ENCODE measurements around the gene TTN. TPM values are rescaled to one million over a fixed set of nuclear protein-coding genes. Genes with fewer than 3 reads are reported as not detected.

The TTN gene
- total RNA-seq, 1 donor from 2014 or later, result 2.0 TPM

GRCh38 chr2:178845566-178846457, 38.6 kb upstream of the TTN start:
- intact Hi-C loops (cut with DNase I), result no loop called here
- no peaks in the 10 kb centered on the region for H3K9me3 ChIP-seq
- no peak overlapping the region for H3K27ac ChIP-seq
- no peak overlapping the region for H3K4me3 ChIP-seq
- no peak for DNase-seq (ENCODE audit: extremely low spot score in 2 of 2)
- TF ChIP-seq POLR2AphosphoS5 (IDR thresholded peaks at IDR 0.05; ENCODE audit: insufficient read depth in 1 of 2, low read depth in 1 of 2), result no peak
- no peak for TF ChIP-seq POLR2A (IDR thresholded peaks at IDR 0.05)
- no peak for TF ChIP-seq CTCF (IDR thresholded peaks at IDR 0.05)
- no peaks in the 10 kb centered on the region for H3K27me3 ChIP-seq
- no peaks in the 10 kb centered on the region for H3K36me3 ChIP-seq
- no peaks in the 10 kb centered on the region for H3K4me1 ChIP-seq

GRCh38 chr2:178844701-178845100, 37.5 kb upstream of the TTN start:
- Histone ChIP-seq H3K4me1 (no peaks in the 10 kb centered on the region), H3K27me3 (no peaks in the 10 kb centered on the region), H3K36me3 (no peaks in the 10 kb centered on the region), H3K27ac (no peak overlapping the region), H3K9me3 (no peaks in the 10 kb centered on the region), H3K4me3 (no peak overlapping the region)
- no peak for DNase-seq (ENCODE audit: extremely low spot score in 2 of 2)
- intact Hi-C loops (cut with DNase I), result no loop called here
- TF ChIP-seq POLR2AphosphoS5 (IDR thresholded peaks at IDR 0.05; ENCODE audit: insufficient read depth in 1 of 2, low read depth in 1 of 2) (no peak), POLR2A (IDR thresholded peaks at IDR 0.05) (no peak), CTCF (IDR thresholded peaks at IDR 0.05) (no peak)

GRCh38 chr2:178844269-178844668, 37.0 kb upstream of the TTN start:
- Histone ChIP-seq H3K4me3 (no peak overlapping the region), H3K27me3 (no peaks in the 10 kb centered on the region), H3K9me3 (no peaks in the 10 kb centered on the region), H3K36me3 (no peaks in the 10 kb centered on the region), H3K4me1 (no peaks in the 10 kb centered on the region), H3K27ac (no peak overlapping the region)
- no peak for TF ChIP-seq POLR2AphosphoS5 (IDR thresholded peaks at IDR 0.05; ENCODE audit: insufficient read depth in 1 of 2, low read depth in 1 of 2)
- TF ChIP-seq POLR2A (IDR thresholded peaks at IDR 0.05), result no peak
- TF ChIP-seq CTCF (IDR thresholded peaks at IDR 0.05), result no peak
- no peak for DNase-seq (ENCODE audit: extremely low spot score in 2 of 2)
- intact Hi-C loops (cut with DNase I), result no loop called here

- Histone ChIP-seq H3K4me1 (no peaks in the 10 kb centered on the region), H3K36me3 (no peaks in the 10 kb centered on the region), H3K4me3 (no peak overlapping the region), H3K27ac (no peak overlapping the region), H3K27me3 (no peaks in the 10 kb centered on the region), H3K9me3 (no peaks in the 10 kb centered on the region)
- DNase-seq (ENCODE audit: extremely low spot score in 2 of 2), result no peak
- TF ChIP-seq CTCF (IDR thresholded peaks at IDR 0.05) (no peak), POLR2AphosphoS5 (IDR thresholded peaks at IDR 0.05; ENCODE audit: insufficient read depth in 1 of 2, low read depth in 1 of 2) (no peak)
- intact Hi-C loops (cut with DNase I), result no loop called here
These were observed 36.5 kb upstream of the TTN start for GRCh38 chr2:178843697-178844096.

- TF ChIP-seq POLR2AphosphoS5 (IDR thresholded peaks at IDR 0.05; ENCODE audit: insufficient read depth in 1 of 2, low read depth in 1 of 2) (no peak), CTCF (IDR thresholded peaks at IDR 0.05) (no peak), POLR2A (IDR thresholded peaks at IDR 0.05) (no peak)
- intact Hi-C loops (cut with DNase I), result no loop called here
- no peak overlapping the region for H3K4me3 ChIP-seq
These were observed 29.6 kb upstream of the TTN start for GRCh38 chr2:178836807-178837206.

More at GRCh38 chr2:178836807-178837206, 29.6 kb upstream of the TTN start:
- H3K4me1 ChIP-seq, result no peaks in the 10 kb centered on the region
- no peaks in the 10 kb centered on the region for H3K9me3 ChIP-seq
- DNase-seq (ENCODE audit: extremely low spot score in 2 of 2), result no peak
- H3K36me3 ChIP-seq, result no peaks in the 10 kb centered on the region
- H3K27me3 ChIP-seq, result no peaks in the 10 kb centered on the region
- H3K27ac ChIP-seq, result no peak overlapping the region

Data from vagina (tissue), 2 donors.